Esophagus squamous epithelium (tissue), 5 donors: ENCODE results near the gene MYO18A. TPM values are rescaled to one million over a fixed set of nuclear protein-coding genes. Genes with fewer than 3 reads are reported as not detected.

Source experiments
- DNase-seq: peaks from one replicate; lab custom pipeline; 2025; lab: John Stamatoyannopoulos, UW
- H3K27ac ChIP-seq, 4 donors: fragments of 200-600 bp; sonication (generic); one replicate each; pipeline ENCODE4 v1.5.1; 2016 to 2019; ENCODE audit warnings: mild to moderate bottlenecking in 1 of 4
- H3K27me3 ChIP-seq, 4 donors: fragments of 200-600 bp; sonication (generic); 1 replicate in 3 of 4; 2 replicates in 1 of 4; pipeline versions ENCODE4 v1.5.1 to v1.6.0; 2017 to 2021; ENCODE audit warnings: antibody characterized with exemption in 1 of 4
- H3K36me3 ChIP-seq, 3 donors: fragments of 200-600 bp; sonication (generic); one replicate each; pipeline ENCODE4 v1.5.1; 2016 to 2019
- H3K4me1 ChIP-seq, 3 donors: fragments of 200-600 bp; sonication (generic); one replicate each; pipeline ENCODE4 v1.5.1; 2017 to 2019
- H3K4me3 ChIP-seq, 4 donors: fragments of 200-600 bp; sonication (generic); 1 replicate in 3 of 4; 2 replicates in 1 of 4; pipeline ENCODE4 v1.5.1; 2016 to 2019; ENCODE audit warnings: mild to moderate bottlenecking in 2 of 4, moderate library complexity in 1 of 4
- H3K9me3 ChIP-seq, 3 donors: fragments of 200-600 bp; sonication (generic); one replicate each; pipeline ENCODE4 v1.5.1; 2016 to 2019
- CTCF ChIP-seq, 6 experiments: fragments of 450-650 bp in 4 of 6; fragments of 200-600 bp in 2 of 6; sonication (generic) in 2 of 6; IDR thresholded peaks; one replicate each; pipeline ENCODE4 v1.5.1; 2016 to 2019; ENCODE audit warnings: antibody characterized with exemption in 6 of 6, mild to moderate bottlenecking in 4 of 6, moderate library complexity in 4 of 6
- POLR2A ChIP-seq, 4 donors: fragments of 450-650 bp; IDR thresholded peaks; one replicate each; pipeline ENCODE4 v1.6.1; 2017; ENCODE audit warnings: antibody characterized with exemption in 4 of 4, mild to moderate bottlenecking in 4 of 4, moderate library complexity in 3 of 4
- WGBS, 2 donors: methylation state at CpG; one replicate each; pipeline ENCODE4 v1.1.5; 2018; 5-methylcytosine and 5-hydroxymethylcytosine counted together
- intact Hi-C: fragments of 100-400 bp; cut with DNase I; formaldehyde crosslinking; loops from one replicate; pipeline ENCODE4 v1.15.0; 2022
- total RNA-seq, 4 donors: library from RNA; depleted of rRNA; stranded (reverse); fragments of >200 nt; gene quantifications; one replicate each; pipeline ENCODE4 v1.1.0, GENCODE V29; 2016
- donor health status: DM: yes; HTN: yes; CAD: no.

MYO18A gene
- total RNA-seq, 4 donors from 2014 or later = 44.0 to 74.9 (median 68.5) TPM

GRCh38 chr17:29038085-29038795 is 142.0 kb downstream of the MYO18A start:
- WGBS, 2 donors = 32 to 36% methylated on average over 11 of the region's 15 CpGs
- DNase-seq = no peak
- Histone ChIP-seq H3K36me3 (no peaks in the 10 kb centered on the region), H3K4me3 (no peak overlapping the region), H3K4me1 (peaks cover 4 to 36% (median 15%) of the 10 kb centered on the region in 3 donors), H3K27me3 (peaks cover 0 to 53% (median 4%) of the 10 kb centered on the region in 4 donors), H3K27ac (no peak overlapping the region), H3K9me3 (peaks cover 0 to 18% (median 8%) of the 10 kb centered on the region in 3 donors)
- intact Hi-C loops = no loop called here
- TF ChIP-seq POLR2A (IDR thresholded peaks at IDR 0.05) (no peak), CTCF (IDR thresholded peaks at IDR 0.05) (no peak)

- DNase-seq = no peak
- Histone ChIP-seq H3K4me3 (no peak overlapping the region), H3K9me3 (peaks cover 0 to 18% (median 8%) of the 10 kb centered on the region in 3 donors), H3K4me1 (peaks cover under 1 to 31% (median 10%) of the 10 kb centered on the region in 3 donors), H3K36me3 (no peaks in the 10 kb centered on the region), H3K27ac (no peak overlapping the region), H3K27me3 (peaks cover 0 to 58% (median 4%) of the 10 kb centered on the region in 4 donors)
- 41 to 60% methylated on average over 10 of the region's 10 CpGs for WGBS, 2 donors
- TF ChIP-seq POLR2A (IDR thresholded peaks at IDR 0.05) = no peak
- no peak for TF ChIP-seq CTCF (IDR thresholded peaks at IDR 0.05)
- intact Hi-C loops = no loop called here
These were observed 142.5 kb downstream of the MYO18A start for GRCh38 chr17:29037739-29038084.

GRCh38 chr17:29036584-29036983 is 143.6 kb downstream of the MYO18A start:
- Histone ChIP-seq H3K36me3 (no peaks in the 10 kb centered on the region), H3K4me3 (no peak overlapping the region), H3K27ac (no peak overlapping the region), H3K9me3 (peaks cover 0 to 18% (median 8%) of the 10 kb centered on the region in 3 donors), H3K4me1 (peaks cover 0 to 26% (median 7%) of the 10 kb centered on the region in 3 donors), H3K27me3 (peaks cover 0 to 70% (median 4%) of the 10 kb centered on the region in 4 donors)
- intact Hi-C loops = no loop called here
- 57 to 74% methylated on average over 3 to 4 of the region's 5 CpGs for WGBS, 2 donors
- TF ChIP-seq CTCF (IDR thresholded peaks at IDR 0.05) = no peak
- no peak for TF ChIP-seq POLR2A (IDR thresholded peaks at IDR 0.05)
- no peak for DNase-seq

GRCh38 chr17:29034510-29034909 is 145.7 kb downstream of the MYO18A start:
- DNase-seq = no peak
- Histone ChIP-seq H3K27me3 (peaks cover 0 to 89% (median 4%) of the 10 kb centered on the region in 4 donors), H3K36me3 (no peaks in the 10 kb centered on the region), H3K27ac (no peak overlapping the region), H3K4me3 (no peak overlapping the region), H3K4me1 (peaks cover 0 to 13% (median 0%) of the 10 kb centered on the region in 3 donors), H3K9me3 (peaks cover 0 to 18% (median 8%) of the 10 kb centered on the region in 3 donors)
- 40 to 62% methylated on average over 1 of the region's 1 CpG for WGBS, 2 donors
- TF ChIP-seq POLR2A (IDR thresholded peaks at IDR 0.05) = no peak
- TF ChIP-seq CTCF (IDR thresholded peaks at IDR 0.05) = no peak
- intact Hi-C loops = no loop called here

- Histone ChIP-seq H3K27ac (no peak overlapping the region), H3K27me3 (peaks cover 0 to 80% (median 4%) of the 10 kb centered on the region in 4 donors), H3K4me1 (peaks cover 0 to 1% (median 0%) of the 10 kb centered on the region in 3 donors), H3K9me3 (peaks cover 0 to 18% (median 8%) of the 10 kb centered on the region in 3 donors), H3K36me3 (no peaks in the 10 kb centered on the region), H3K4me3 (no peak overlapping the region)
- intact Hi-C loops = no loop called here
- TF ChIP-seq POLR2A (IDR thresholded peaks at IDR 0.05) = no peak
- TF ChIP-seq CTCF (IDR thresholded peaks at IDR 0.05) = no peak
- 39 to 44% methylated on average over 5 of the region's 6 CpGs for WGBS, 2 donors
- no peak for DNase-seq
These were observed 147.4 kb downstream of the MYO18A start for GRCh38 chr17:29032857-29033197.
